ENCODE data around the gene EGF.
"Not testable (repeated sequence)": the region's sequence is repeated elsewhere in the genome, so short reads cannot be mapped to it uniquely, and the experiment has no call there.

EGF gene

DNA sequence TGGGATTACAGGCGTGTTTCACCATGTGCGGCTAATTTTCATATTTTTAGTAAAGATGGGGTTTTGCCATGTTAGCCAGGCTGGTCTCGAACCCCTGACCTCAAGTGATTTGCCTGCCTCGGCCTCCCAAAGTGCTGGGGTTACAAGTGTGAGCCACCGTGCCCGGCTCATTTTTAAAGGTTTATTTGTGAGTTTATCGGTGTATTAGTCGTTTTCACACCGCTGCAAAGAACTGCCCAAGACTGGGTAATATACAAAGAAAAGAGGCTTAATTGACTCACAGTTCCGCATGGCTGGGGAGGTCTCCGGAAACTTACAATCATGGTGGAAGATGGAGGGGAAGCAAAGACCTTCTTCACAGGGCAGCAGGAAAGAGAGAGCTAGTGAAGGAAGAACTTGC, 126.5 kb downstream of the EGF start:
- not testable (repeated sequence) for DNase-seq (ENCODE audit: low spot score)

GRCh38 chr4:110041735-110042134, 129.1 kb downstream of the EGF start:
- no peak for DNase-seq (ENCODE audit: low spot score)

DNA sequence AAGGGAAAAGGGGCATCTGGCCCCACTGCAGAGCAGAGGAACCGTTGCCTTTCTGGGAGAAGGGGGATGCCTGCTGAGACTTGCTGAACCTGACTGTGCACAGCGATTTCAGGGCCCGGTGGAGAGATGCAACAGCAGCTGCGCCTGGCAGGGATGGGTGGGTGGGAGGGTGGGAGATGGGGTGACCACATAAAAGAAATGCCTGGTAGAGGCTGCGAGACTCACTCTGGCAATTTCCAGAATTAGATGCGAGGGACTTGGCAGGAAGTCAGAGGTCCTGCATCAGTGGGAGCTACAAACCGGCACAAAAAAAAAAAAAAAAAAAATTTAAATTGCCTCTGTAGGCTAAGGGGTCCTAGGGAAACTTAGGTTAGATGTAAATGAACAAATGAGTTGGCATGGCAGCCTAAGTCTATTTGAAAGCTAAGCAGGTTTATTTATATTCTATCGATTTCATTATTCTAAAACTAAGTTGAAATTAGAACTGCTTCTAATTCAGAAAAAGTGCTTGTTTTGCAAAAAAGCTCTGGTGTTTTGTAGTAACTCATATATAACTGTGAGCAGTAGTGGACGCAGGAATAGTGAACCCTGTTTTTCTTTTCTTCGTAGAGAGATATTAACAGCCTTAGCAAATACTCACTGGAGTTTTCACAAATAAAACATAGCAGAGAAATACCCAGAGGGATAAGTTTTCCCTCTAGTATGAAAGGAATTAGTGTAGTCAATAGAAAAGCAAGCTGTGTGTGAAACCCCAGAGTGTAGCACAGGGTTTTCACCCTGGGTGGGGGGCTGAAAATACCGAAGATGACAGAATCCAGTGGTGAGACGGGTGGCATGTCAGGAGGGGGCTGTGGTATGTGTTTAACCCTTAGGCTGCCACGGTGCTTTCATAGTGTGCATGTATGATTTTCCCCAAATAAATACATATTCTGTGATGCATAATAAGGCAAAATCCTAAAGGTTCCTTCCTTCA, 130.1 kb downstream of the EGF start:
- no peak for DNase-seq (ENCODE audit: low spot score)

- DNase-seq (ENCODE audit: low spot score), result no peak
Observed at GRCh38 chr4:110046588-110047049, 133.9 kb downstream of the EGF start.

GRCh38 chr4:110049951-110050925, 137.6 kb downstream of the EGF start:
- peak; percentile 14 for DNase-seq (ENCODE audit: low spot score)

DNA sequence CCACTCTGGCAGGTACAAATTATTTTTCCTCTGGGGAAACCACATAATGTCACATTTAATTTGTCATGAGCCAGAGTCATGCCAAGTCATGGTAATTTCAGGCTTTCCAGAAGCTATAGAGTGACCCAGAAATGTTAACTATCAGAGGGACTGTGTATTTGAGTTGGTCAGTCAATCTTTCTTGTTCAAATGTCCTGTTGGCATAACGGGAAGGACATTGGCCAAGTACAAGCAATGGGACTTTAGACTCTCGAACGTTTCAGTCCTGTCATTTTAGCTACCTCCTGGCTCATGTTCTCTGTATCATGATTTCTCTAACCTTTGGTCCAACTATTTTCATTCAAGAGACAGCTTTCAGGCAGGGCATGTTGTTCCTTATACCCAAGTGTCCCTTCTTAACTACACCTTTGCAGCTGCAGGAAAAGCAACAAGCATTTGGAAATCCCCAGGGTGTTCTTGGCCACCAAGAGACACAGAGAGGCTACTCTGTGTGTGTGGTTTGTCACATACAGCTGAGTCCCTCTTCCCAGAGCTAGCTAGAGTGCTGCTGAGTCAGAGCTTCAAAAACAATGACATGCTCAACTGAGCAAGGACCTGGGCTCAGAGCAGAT, 142.6 kb downstream of the EGF start:
- DNase-seq (ENCODE audit: low spot score), result no peak

GRCh38 chr4:110058677-110059076, 146.0 kb downstream of the EGF start:
- no peak for DNase-seq (ENCODE audit: low spot score)

- DNase-seq (ENCODE audit: low spot score), result peak; percentile 40
Observed at GRCh38 chr4:110059556-110060191, 147.0 kb downstream of the EGF start.

- DNase-seq (ENCODE audit: low spot score), result no peak
Observed at GRCh38 chr4:110061076-110061475, 148.4 kb downstream of the EGF start.

All from kidney capillary endothelial cell (primary cell).